GM23338 (cell line): Measurements from ENCODE around the gene HOXA11. TPM values are rescaled to one million over a fixed set of nuclear protein-coding genes. Genes with fewer than 3 reads are reported as not detected.

Experiments used
- ATAC-seq: fragments of 200-7000 bp; cut with Tn5 transposase; 3 replicates; pipeline ENCODE4 v1.9.1; 2020
- DNase-seq: peaks from one replicate; pipeline ENCODE4 v3.0.0-alpha.2; 2015; ENCODE audit warnings: low spot score
- H2AFZ ChIP-seq: fragments of 200-600 bp; sonication (generic); 2 replicates; pipeline ENCODE4 v1.8.0; 2016; ENCODE audit warnings: antibody characterized with exemption, mild to moderate bottlenecking, moderate library complexity
- H3F3A ChIP-seq: fragments of 200-600 bp; sonication (generic); replicated peaks from 2 replicates; pipeline ENCODE4 v1.8.0; 2017; ENCODE audit warnings: antibody characterized with exemption, mixed run types, low read depth
- H3K27ac ChIP-seq: fragments of 200-600 bp; sonication (generic); 2 replicates; pipeline ENCODE4 v1.6.1; 2016; ENCODE audit warnings: low read depth
- H3K27me3 ChIP-seq: fragments of 200-600 bp; sonication (generic); 2 replicates; pipeline ENCODE4 v1.8.0; 2016; ENCODE audit warnings: mild to moderate bottlenecking, mixed run types, moderate library complexity; ENCODE audit not compliant: insufficient read depth
- H3K36me3 ChIP-seq: fragments of 200-600 bp; sonication (generic); 2 replicates; pipeline ENCODE4 v1.8.0; 2016; ENCODE audit warnings: mild to moderate bottlenecking; ENCODE audit not compliant: insufficient read depth
- H3K4me1 ChIP-seq: fragments of 200-600 bp; sonication (generic); 2 replicates; pipeline ENCODE4 v1.8.0; 2016; ENCODE audit warnings: mild to moderate bottlenecking, moderate library complexity; ENCODE audit not compliant: insufficient read depth
- H3K4me2 ChIP-seq: fragments of 200-600 bp; sonication (generic); 2 replicates; pipeline ENCODE4 v1.7.1; 2017; ENCODE audit warnings: mixed run types
- H3K4me3 ChIP-seq: fragments of 200-600 bp; sonication (generic); 2 replicates; pipeline ENCODE4 v1.6.1; 2016; ENCODE audit warnings: mixed run types
- H3K79me2 ChIP-seq: fragments of 200-600 bp; sonication (generic); replicated peaks from 2 replicates; pipeline ENCODE4 v1.8.0; 2017; ENCODE audit warnings: mild to moderate bottlenecking; ENCODE audit not compliant: insufficient read depth
- H3K9me2 ChIP-seq: fragments of 200-600 bp; sonication (generic); 2 replicates; pipeline ENCODE4 v1.8.0; 2017; ENCODE audit not compliant: insufficient read depth
- H4K20me1 ChIP-seq: fragments of 200-600 bp; sonication (generic); replicated peaks from 2 replicates; pipeline ENCODE4 v1.8.0; 2017; ENCODE audit warnings: mild to moderate bottlenecking; ENCODE audit not compliant: insufficient read depth
- H3K27ac Mint-ChIP-seq: 2 replicates; pipeline ENCODE4 v1.8.0; 2020; ENCODE audit warnings: inconsistent platforms, mild to moderate bottlenecking, moderate library complexity, mixed read lengths
- H3K27me3 Mint-ChIP-seq: 3 replicates; pipeline ENCODE4 v1.8.0; 2022; ENCODE audit warnings: low read depth, mild to moderate bottlenecking, moderate library complexity, mixed read lengths, inconsistent platforms; ENCODE audit not compliant: insufficient read depth, poor library complexity
- H3K36me3 Mint-ChIP-seq: 3 replicates; pipeline ENCODE4 v1.8.0; 2021; ENCODE audit warnings: low read depth, mild to moderate bottlenecking, inconsistent platforms, moderate library complexity, mixed read lengths
- H3K4me1 Mint-ChIP-seq: 3 replicates; pipeline ENCODE4 v1.8.0; 2020; ENCODE audit warnings: mild to moderate bottlenecking, inconsistent platforms, mixed read lengths
- H3K4me3 Mint-ChIP-seq: 3 replicates; pipeline ENCODE4 v1.8.0; 2021; ENCODE audit warnings: moderate library complexity, mild to moderate bottlenecking, inconsistent platforms, mixed read lengths
- H3K9me3 Mint-ChIP-seq: 3 replicates; pipeline ENCODE4 v1.8.0; 2020; ENCODE audit warnings: moderate library complexity, mild to moderate bottlenecking, inconsistent platforms, mixed read lengths
- CREB1 ChIP-seq: fragments of 250-450 bp; sonication (Bioruptor Pico); IDR thresholded peaks from 2 replicates; pipeline ENCODE4 v1.5.0; 2020; ENCODE audit warnings: low read depth, mild to moderate bottlenecking, moderate library complexity
- EZH2 ChIP-seq: fragments of 200-600 bp; sonication (generic); IDR thresholded peaks from one replicate; pipeline ENCODE4 v1.8.0; 2017; ENCODE audit warnings: antibody characterized with exemption, mild to moderate bottlenecking, low read depth; ENCODE audit not compliant: unreplicated experiment
- EZH2phosphoT487 ChIP-seq: fragments of 200-600 bp; sonication (generic); IDR thresholded peaks from one replicate; pipeline ENCODE4 v1.8.1; 2018; ENCODE audit warnings: antibody characterized with exemption; ENCODE audit not compliant: unreplicated experiment
- JUNB ChIP-seq: IDR thresholded peaks from one replicate; pipeline ENCODE4 v1.6.1; 2016; ENCODE audit warnings: antibody characterized with exemption; ENCODE audit not compliant: unreplicated experiment
- NANOG ChIP-seq: IDR thresholded peaks from 2 replicates; pipeline ENCODE4 v1.6.1; 2016; ENCODE audit warnings: antibody characterized with exemption, borderline replicate concordance
- POLR2AphosphoS5 ChIP-seq: IDR thresholded peaks from 2 replicates; pipeline ENCODE4 v1.6.1; 2016; ENCODE audit warnings: antibody characterized with exemption, low read depth
- REST ChIP-seq: IDR thresholded peaks from one replicate; pipeline ENCODE4 v1.6.1; 2018; ENCODE audit warnings: antibody characterized with exemption; ENCODE audit not compliant: unreplicated experiment
- STAT1 ChIP-seq: IDR thresholded peaks from one replicate; pipeline ENCODE4 v1.6.1; 2016; ENCODE audit warnings: antibody characterized with exemption; ENCODE audit not compliant: unreplicated experiment
- ZNF114 ChIP-seq: fragments of 250-450 bp; sonication (Bioruptor Pico); IDR thresholded peaks from 2 replicates; pipeline ENCODE4 v1.5.0; 2020; ENCODE audit warnings: mild to moderate bottlenecking, moderate library complexity
- ZNF331 ChIP-seq: fragments of 250-450 bp; sonication (Bioruptor Pico); IDR thresholded peaks from 2 replicates; pipeline ENCODE4 v1.5.0; 2020; ENCODE audit warnings: low read depth, mild to moderate bottlenecking, moderate library complexity
- ZNF462 ChIP-seq: fragments of 250-450 bp; sonication (Bioruptor Pico); IDR thresholded peaks from 2 replicates; pipeline ENCODE4 v1.5.0; 2020; ENCODE audit warnings: mild to moderate bottlenecking, moderate library complexity
- polyA plus RNA-seq: library from polyadenylated mRNA; unstranded; fragments of >200 nt; fragmentation: Nextera tagmentation; extraction: Ambion mirVana; gene quantifications from 2 replicates; pipeline ENCODE4 v1.2.1, GENCODE V29; 2016
- total RNA-seq: library from RNA; depleted of rRNA; stranded (reverse); fragments of >200 nt; shearing (Covaris generic); gene quantifications from 2 replicates; pipeline ENCODE4 v1.2.3, GENCODE V29; 2014
- TF ChIP-seq, protein P1 (sequence below), 2 experiments: fragments of 200-600 bp in 1 of 2; sonication (generic) in 1 of 2; conservative IDR thresholded peaks; 2 replicates each; pipeline versions ENCODE4 v1.5.1 to v1.6.1; 2016 to 2017; ENCODE audit warnings: antibody characterized with exemption in 2 of 2, low read depth in 2 of 2, mild to moderate bottlenecking in 2 of 2, moderate library complexity in 1 of 2
- TF ChIP-seq, protein P2 (sequence below): IDR thresholded peaks from 2 replicates; pipeline ENCODE4 v1.6.1; 2016; ENCODE audit warnings: antibody characterized with exemption

Gene HOXA11
- total and polyA plus RNA-seq, 2 experiments from 2014 or later: not detected

DNA sequence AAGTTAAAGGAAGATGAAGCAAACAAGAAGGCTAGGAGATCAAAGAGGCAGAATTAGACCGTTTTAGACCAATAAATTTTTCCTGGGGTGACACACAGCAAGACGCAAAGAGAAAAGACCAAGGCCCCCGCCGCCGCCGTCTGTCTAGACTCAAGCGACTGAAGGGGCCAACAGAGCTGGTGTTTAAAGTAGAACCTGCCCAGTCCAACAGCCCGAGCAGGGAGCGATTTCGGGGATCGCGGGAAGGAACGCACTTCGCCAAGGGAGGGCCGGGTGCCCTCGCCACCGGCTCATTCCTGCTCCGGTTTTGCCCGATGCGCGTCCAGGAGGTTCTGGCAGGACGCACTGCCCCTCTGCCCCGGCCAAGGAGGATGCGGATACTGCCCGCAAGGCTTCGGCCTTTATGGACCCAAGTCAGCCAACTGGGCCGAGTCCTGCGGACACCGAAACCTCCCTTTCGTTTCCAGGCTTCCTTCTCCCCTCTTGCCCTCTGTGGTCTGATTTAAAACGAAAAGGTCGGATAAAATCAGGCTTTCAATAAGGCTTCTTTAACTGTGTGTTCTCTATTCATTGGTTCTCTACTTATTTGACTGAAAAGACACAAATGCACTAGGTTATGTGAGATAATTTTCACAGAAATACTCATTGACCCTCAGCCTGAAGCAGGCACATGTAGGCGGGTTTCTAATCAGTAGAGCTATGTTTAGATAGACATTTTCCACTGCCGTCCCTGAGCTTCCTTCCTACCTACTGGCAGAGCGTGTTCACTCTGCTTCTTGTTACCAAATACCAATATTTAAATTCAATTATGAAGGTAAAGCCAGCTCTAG is 26.4 kb downstream of the HOXA11 start:
- DNase-seq (peak; percentile 46), ATAC-seq (no peak)
- Histone ChIP-seq H3K79me2 (no peaks in the 10 kb centered on the region), H3K27me3 (peaks cover 100% of the 10 kb centered on the region), H3K9me2 (no peaks in the 10 kb centered on the region), H3K4me3 (no peak overlapping the region), H3K4me1 (peaks cover 4% of the 10 kb centered on the region; the same call in 1 of the 2 replicates), H3K36me3 (no peaks in the 10 kb centered on the region), H3F3A (peaks cover 19% of the 10 kb centered on the region), H2AFZ (no peak overlapping the region), H3K4me2 (no peak overlapping the region), H4K20me1 (peaks cover 48% of the 10 kb centered on the region), H3K27ac (no peak overlapping the region)
- peaks cover 99% of the 10 kb centered on the region for H3K27me3 Mint-ChIP-seq
- H3K27ac Mint-ChIP-seq: no peak overlapping the region
- H3K9me3 Mint-ChIP-seq: peaks cover 12% of the 10 kb centered on the region; the same call in 2 of the 3 replicates
- H3K4me3 Mint-ChIP-seq: no peak overlapping the region; the same call in 2 of the 3 replicates
- TF ChIP-seq REST: no peak
- TF ChIP-seq EZH2phosphoT487: peak; percentile 73
- no peak for TF ChIP-seq JUNB
- TF ChIP-seq ZNF462: no peak
- TF ChIP-seq, protein P1, sequence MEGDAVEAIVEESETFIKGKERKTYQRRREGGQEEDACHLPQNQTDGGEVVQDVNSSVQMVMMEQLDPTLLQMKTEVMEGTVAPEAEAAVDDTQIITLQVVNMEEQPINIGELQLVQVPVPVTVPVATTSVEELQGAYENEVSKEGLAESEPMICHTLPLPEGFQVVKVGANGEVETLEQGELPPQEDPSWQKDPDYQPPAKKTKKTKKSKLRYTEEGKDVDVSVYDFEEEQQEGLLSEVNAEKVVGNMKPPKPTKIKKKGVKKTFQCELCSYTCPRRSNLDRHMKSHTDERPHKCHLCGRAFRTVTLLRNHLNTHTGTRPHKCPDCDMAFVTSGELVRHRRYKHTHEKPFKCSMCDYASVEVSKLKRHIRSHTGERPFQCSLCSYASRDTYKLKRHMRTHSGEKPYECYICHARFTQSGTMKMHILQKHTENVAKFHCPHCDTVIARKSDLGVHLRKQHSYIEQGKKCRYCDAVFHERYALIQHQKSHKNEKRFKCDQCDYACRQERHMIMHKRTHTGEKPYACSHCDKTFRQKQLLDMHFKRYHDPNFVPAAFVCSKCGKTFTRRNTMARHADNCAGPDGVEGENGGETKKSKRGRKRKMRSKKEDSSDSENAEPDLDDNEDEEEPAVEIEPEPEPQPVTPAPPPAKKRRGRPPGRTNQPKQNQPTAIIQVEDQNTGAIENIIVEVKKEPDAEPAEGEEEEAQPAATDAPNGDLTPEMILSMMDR (conservative IDR thresholded peaks at IDR 0.05; ENCODE audit: low read depth in 2 of 2): no peak
- TF ChIP-seq POLR2AphosphoS5: no peak
- TF ChIP-seq, protein P2, sequence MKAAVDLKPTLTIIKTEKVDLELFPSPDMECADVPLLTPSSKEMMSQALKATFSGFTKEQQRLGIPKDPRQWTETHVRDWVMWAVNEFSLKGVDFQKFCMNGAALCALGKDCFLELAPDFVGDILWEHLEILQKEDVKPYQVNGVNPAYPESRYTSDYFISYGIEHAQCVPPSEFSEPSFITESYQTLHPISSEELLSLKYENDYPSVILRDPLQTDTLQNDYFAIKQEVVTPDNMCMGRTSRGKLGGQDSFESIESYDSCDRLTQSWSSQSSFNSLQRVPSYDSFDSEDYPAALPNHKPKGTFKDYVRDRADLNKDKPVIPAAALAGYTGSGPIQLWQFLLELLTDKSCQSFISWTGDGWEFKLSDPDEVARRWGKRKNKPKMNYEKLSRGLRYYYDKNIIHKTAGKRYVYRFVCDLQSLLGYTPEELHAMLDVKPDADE: no peak
- no peak for TF ChIP-seq CREB1 (CRISPR knock-in tag)
- TF ChIP-seq STAT1: no peak
- no peak for TF ChIP-seq ZNF114 (CRISPR knock-in tag)
- TF ChIP-seq EZH2: peak; percentile 97
- TF ChIP-seq NANOG: no peak
- TF ChIP-seq ZNF331 (CRISPR knock-in tag): no peak
- H3K36me3 Mint-ChIP-seq: no peaks in the 10 kb centered on the region; the same call in 2 of the 3 replicates
- H3K4me1 Mint-ChIP-seq: peaks cover 11% of the 10 kb centered on the region
